HG02973 (cell line): ENCODE results near the gene SHISA9.

Experiments
- ATAC-seq: cut with Tn5 transposase; IDR thresholded peaks from one replicate; pipeline ENCODE4 v1.9.1; 2021; ENCODE audit warnings: moderate library complexity; ENCODE audit not compliant: unreplicated experiment

Gene SHISA9

GRCh38 chr16:13109171-13109570 lies 207.8 kb downstream of the SHISA9 start:
- no peak for ATAC-seq

- ATAC-seq = no peak
Measured at GRCh38 chr16:13110124-13110796, 208.9 kb downstream of the SHISA9 start.

- ATAC-seq = no peak
Measured at GRCh38 chr16:13111747-13112146, 210.3 kb downstream of the SHISA9 start.

GRCh38 chr16:13113741-13114140 lies 212.3 kb downstream of the SHISA9 start:
- no peak for ATAC-seq

- no peak for ATAC-seq
Measured at GRCh38 chr16:13118091-13118490, 216.7 kb downstream of the SHISA9 start.

- no peak for ATAC-seq
Measured at GRCh38 chr16:13120091-13120490, 218.7 kb downstream of the SHISA9 start.

GRCh38 chr16:13120557-13120956 lies 219.2 kb downstream of the SHISA9 start:
- ATAC-seq = no peak

- no peak for ATAC-seq
Measured at GRCh38 chr16:13123991-13124390, 222.6 kb downstream of the SHISA9 start.

- ATAC-seq = no peak
Measured at GRCh38 chr16:13127144-13127543, 225.7 kb downstream of the SHISA9 start.

GRCh38 chr16:13130586-13130985 lies 229.2 kb downstream of the SHISA9 start:
- ATAC-seq = no peak

GRCh38 chr16:13134836-13135235 lies 233.4 kb downstream of the SHISA9 start:
- no peak for ATAC-seq

GRCh38 chr16:13136901-13137300 lies 235.5 kb downstream of the SHISA9 start:
- ATAC-seq = no peak

GRCh38 chr16:13138528-13138927 lies 237.1 kb downstream of the SHISA9 start:
- ATAC-seq = no peak

- ATAC-seq = no peak
Measured at GRCh38 chr16:13139661-13140241, 238.4 kb downstream of the SHISA9 start.

- no peak for ATAC-seq
Measured at GRCh38 chr16:13143551-13143950, 242.2 kb downstream of the SHISA9 start.

- no peak for ATAC-seq
Measured at GRCh38 chr16:13146829-13147228, 245.4 kb downstream of the SHISA9 start.

- ATAC-seq = no peak
Measured at GRCh38 chr16:13148294-13148693, 246.9 kb downstream of the SHISA9 start.

GRCh38 chr16:13148836-13149235 lies 247.4 kb downstream of the SHISA9 start:
- no peak for ATAC-seq

GRCh38 chr16:13150181-13150885 lies 248.9 kb downstream of the SHISA9 start:
- no peak for ATAC-seq

- ATAC-seq = no peak
Measured at GRCh38 chr16:13153696-13154095, 252.3 kb downstream of the SHISA9 start.

- no peak for ATAC-seq
Measured at GRCh38 chr16:13154799-13155198, 253.4 kb downstream of the SHISA9 start.

- no peak for ATAC-seq
Measured at GRCh38 chr16:13155377-13155776, 254.0 kb downstream of the SHISA9 start.
